ENCODE data around the gene MPP2.

DNA sequence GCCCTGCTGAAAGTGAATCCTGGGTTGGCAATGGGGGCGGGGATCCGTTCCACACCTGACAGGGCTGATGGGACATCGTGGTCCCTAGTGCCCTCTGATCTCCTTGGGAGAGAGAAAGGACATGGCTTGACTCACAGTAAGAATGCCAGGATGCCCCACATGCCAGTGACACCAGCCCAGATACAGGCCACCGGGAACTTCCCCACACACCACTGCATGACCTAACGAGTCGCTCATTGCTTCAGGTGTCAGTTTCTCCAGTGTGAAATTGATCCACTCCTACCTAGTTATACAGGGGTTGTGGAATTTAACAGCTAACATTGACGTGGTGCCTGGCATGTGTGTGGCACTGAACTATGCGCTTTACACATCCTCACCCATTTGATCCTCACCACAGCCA lies 52.8 kb downstream of the MPP2 start:
- TF ChIP-seq POLR2A (IDR thresholded peaks at IDR 0.05), result no peak
- TF ChIP-seq, protein P1, sequence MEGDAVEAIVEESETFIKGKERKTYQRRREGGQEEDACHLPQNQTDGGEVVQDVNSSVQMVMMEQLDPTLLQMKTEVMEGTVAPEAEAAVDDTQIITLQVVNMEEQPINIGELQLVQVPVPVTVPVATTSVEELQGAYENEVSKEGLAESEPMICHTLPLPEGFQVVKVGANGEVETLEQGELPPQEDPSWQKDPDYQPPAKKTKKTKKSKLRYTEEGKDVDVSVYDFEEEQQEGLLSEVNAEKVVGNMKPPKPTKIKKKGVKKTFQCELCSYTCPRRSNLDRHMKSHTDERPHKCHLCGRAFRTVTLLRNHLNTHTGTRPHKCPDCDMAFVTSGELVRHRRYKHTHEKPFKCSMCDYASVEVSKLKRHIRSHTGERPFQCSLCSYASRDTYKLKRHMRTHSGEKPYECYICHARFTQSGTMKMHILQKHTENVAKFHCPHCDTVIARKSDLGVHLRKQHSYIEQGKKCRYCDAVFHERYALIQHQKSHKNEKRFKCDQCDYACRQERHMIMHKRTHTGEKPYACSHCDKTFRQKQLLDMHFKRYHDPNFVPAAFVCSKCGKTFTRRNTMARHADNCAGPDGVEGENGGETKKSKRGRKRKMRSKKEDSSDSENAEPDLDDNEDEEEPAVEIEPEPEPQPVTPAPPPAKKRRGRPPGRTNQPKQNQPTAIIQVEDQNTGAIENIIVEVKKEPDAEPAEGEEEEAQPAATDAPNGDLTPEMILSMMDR (IDR thresholded peaks at IDR 0.05), result no peak

Data from testis (tissue), 2 donors.